Thyroid gland (tissue), 4 donors: ENCODE results near the gene NGLY1. TPM values are rescaled to one million over a fixed set of nuclear protein-coding genes. Genes with fewer than 3 reads are reported as not detected.
A peak's percentile ranks its signal among the peaks of the same experiment; 100 is the strongest.

ENCODE experiments used
- DNase-seq, 2 donors: peaks; one replicate each; pipeline ENCODE4 v3.0.0-alpha.2; 2019
- H3K27ac ChIP-seq, 3 donors: fragments of 200-600 bp; sonication (generic); 1 replicate in 2 of 3; 2 replicates in 1 of 3; pipeline ENCODE4 v1.5.1; 2016 to 2019; ENCODE audit warnings: mild to moderate bottlenecking in 1 of 3, moderate library complexity in 1 of 3
- H3K27me3 ChIP-seq: fragments of 200-600 bp; sonication (generic); one replicate; pipeline ENCODE4 v1.5.1; 2019
- H3K36me3 ChIP-seq, 2 donors: fragments of 200-600 bp; sonication (generic); one replicate each; pipeline ENCODE4 v1.5.1; 2016 to 2019
- H3K4me1 ChIP-seq, 2 donors: fragments of 200-600 bp; sonication (generic); one replicate each; pipeline ENCODE4 v1.5.1; 2017 to 2019
- H3K4me3 ChIP-seq, 3 donors: fragments of 200-600 bp; sonication (generic); replicated peaks in 1 of 3; 1 replicate in 2 of 3; 2 replicates in 1 of 3; pipeline ENCODE4 v1.5.1; 2016; ENCODE audit warnings: mild to moderate bottlenecking in 1 of 3
- H3K9me3 ChIP-seq: fragments of 200-600 bp; sonication (generic); one replicate; pipeline ENCODE4 v1.5.1; 2017
- POLR2A ChIP-seq, 2 donors: fragments of 450-650 bp; IDR thresholded peaks; one replicate each; pipeline ENCODE4 v1.6.1; 2017; ENCODE audit warnings: antibody characterized with exemption in 2 of 2, mild to moderate bottlenecking in 2 of 2, moderate library complexity in 1 of 2
- WGBS, 2 donors: methylation state at CpG; one replicate each; pipeline ENCODE4 v1.1.5; 2017; 5-methylcytosine and 5-hydroxymethylcytosine counted together
- intact Hi-C: fragments of 100-400 bp; cut with DNase I; formaldehyde crosslinking; loops from one replicate; pipeline ENCODE4 v1.15.1; 2023
- total RNA-seq, 4 donors: library from RNA; depleted of rRNA; stranded (reverse); fragments of >200 nt; gene quantifications; one replicate each; pipeline ENCODE4 v1.2.3, GENCODE V29; 2016
- TF ChIP-seq, protein P1 (sequence below), 6 experiments: fragments of 200-600 bp in 3 of 6; fragments of 450-650 bp in 3 of 6; sonication (generic) in 3 of 6; IDR thresholded peaks; one replicate each; pipeline ENCODE4 v1.5.1; 2016 to 2019; ENCODE audit warnings: antibody characterized with exemption in 6 of 6, mild to moderate bottlenecking in 2 of 6, inconsistent platforms in 1 of 6, moderate library complexity in 1 of 6

NGLY1 gene
- total RNA-seq, 4 donors from 2014 or later = 31.6 to 47.3 (median 38.7) TPM

DNA sequence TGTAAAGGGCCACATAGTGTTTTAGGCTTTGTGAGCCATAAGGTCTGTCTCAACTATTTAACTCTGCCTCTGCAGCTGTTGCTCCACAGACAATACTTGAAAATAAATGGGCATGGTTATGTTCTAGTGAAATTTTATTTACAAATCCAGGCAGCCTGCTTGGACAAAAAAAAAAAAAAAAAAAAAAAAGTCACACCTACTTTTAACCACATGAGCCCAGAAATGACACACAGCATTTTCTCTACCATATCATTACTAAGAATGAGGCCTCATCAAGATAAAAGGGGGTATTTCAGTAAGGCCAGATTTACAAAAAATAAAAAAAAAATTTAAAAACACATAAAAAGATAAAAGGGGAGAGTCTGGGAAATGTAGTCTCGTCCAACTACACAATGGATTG, 1.7 kb upstream of the NGLY1 start:
- 97 to 99% methylated on average over 1 of the region's 1 CpG for WGBS, 2 donors
- TF ChIP-seq, protein P1, sequence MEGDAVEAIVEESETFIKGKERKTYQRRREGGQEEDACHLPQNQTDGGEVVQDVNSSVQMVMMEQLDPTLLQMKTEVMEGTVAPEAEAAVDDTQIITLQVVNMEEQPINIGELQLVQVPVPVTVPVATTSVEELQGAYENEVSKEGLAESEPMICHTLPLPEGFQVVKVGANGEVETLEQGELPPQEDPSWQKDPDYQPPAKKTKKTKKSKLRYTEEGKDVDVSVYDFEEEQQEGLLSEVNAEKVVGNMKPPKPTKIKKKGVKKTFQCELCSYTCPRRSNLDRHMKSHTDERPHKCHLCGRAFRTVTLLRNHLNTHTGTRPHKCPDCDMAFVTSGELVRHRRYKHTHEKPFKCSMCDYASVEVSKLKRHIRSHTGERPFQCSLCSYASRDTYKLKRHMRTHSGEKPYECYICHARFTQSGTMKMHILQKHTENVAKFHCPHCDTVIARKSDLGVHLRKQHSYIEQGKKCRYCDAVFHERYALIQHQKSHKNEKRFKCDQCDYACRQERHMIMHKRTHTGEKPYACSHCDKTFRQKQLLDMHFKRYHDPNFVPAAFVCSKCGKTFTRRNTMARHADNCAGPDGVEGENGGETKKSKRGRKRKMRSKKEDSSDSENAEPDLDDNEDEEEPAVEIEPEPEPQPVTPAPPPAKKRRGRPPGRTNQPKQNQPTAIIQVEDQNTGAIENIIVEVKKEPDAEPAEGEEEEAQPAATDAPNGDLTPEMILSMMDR (IDR thresholded peaks at IDR 0.05) = no peak
- TF ChIP-seq POLR2A (IDR thresholded peaks at IDR 0.05) = no peak
- Histone ChIP-seq H3K4me1 (peaks cover 16 to 26% of the 10 kb centered on the region in 2 donors), H3K36me3 (no peaks in the 10 kb centered on the region), H3K27me3 (no peaks in the 10 kb centered on the region), H3K4me3 (no peak overlapping the region), H3K9me3 (no peaks in the 10 kb centered on the region), H3K27ac (no peak overlapping the region)
- intact Hi-C loops = no loop called here
- DNase-seq = no peak

GRCh38 chr3:25783661-25784512, 644 bp upstream of the NGLY1 start:
- WGBS, 2 donors = 22 to 24% methylated on average over 29 of the region's 34 CpGs
- peak; percentile 61 to 68 for DNase-seq
- intact Hi-C loops = no loop called here
- H3K4me3 ChIP-seq = peak overlapping the region in 1 of 3 donors; percentile 87
- no peaks in the 10 kb centered on the region for H3K36me3 ChIP-seq
- no peaks in the 10 kb centered on the region for H3K9me3 ChIP-seq
- H3K4me1 ChIP-seq = peaks cover 14 to 23% of the 10 kb centered on the region in 2 donors
- no peaks in the 10 kb centered on the region for H3K27me3 ChIP-seq
- TF ChIP-seq, protein P1 (IDR thresholded peaks at IDR 0.05) = no peak
- peak in 1 of 2 donors; percentile 18 for TF ChIP-seq POLR2A (IDR thresholded peaks at IDR 0.05)
- peak overlapping the region; percentile 64 to 93 (median 90) for H3K27ac ChIP-seq

- TF ChIP-seq, protein P1 (IDR thresholded peaks at IDR 0.05) = no peak
- no peak for TF ChIP-seq POLR2A (IDR thresholded peaks at IDR 0.05)
- no peaks in the 10 kb centered on the region for H3K27me3 ChIP-seq
- H3K4me1 ChIP-seq = peaks cover 10 to 18% of the 10 kb centered on the region in 2 donors
- no peaks in the 10 kb centered on the region for H3K9me3 ChIP-seq
- H3K36me3 ChIP-seq = no peaks in the 10 kb centered on the region
- 0 to 1% methylated on average over 14 of the region's 14 CpGs for WGBS, 2 donors
- intact Hi-C loops = no loop called here
- peak overlapping the region; percentile 44 to 93 (median 90) for H3K27ac ChIP-seq
- H3K4me3 ChIP-seq = peak overlapping the region; percentile 48 to 87 (median 83)
- no peak for DNase-seq
These were observed 656 bp downstream of the NGLY1 start for GRCh38 chr3:25782636-25782937.

GRCh38 chr3:25781758-25782594, 1.3 kb downstream of the NGLY1 start:
- H3K27me3 ChIP-seq = no peaks in the 10 kb centered on the region
- no peak for DNase-seq
- H3K27ac ChIP-seq = no peak overlapping the region
- H3K4me1 ChIP-seq = peaks cover 10 to 18% of the 10 kb centered on the region in 2 donors
- TF ChIP-seq POLR2A (IDR thresholded peaks at IDR 0.05) = no peak
- TF ChIP-seq, protein P1 (IDR thresholded peaks at IDR 0.05) = no peak
- intact Hi-C loops = no loop called here
- 67 to 74% methylated on average over 3 of the region's 3 CpGs for WGBS, 2 donors
- peaks cover 0 to 2% of the 10 kb centered on the region in 2 donors for H3K36me3 ChIP-seq
- no peaks in the 10 kb centered on the region for H3K9me3 ChIP-seq
- peak overlapping the region in 2 of 3 donors; percentile 48 to 87 for H3K4me3 ChIP-seq
